ENCODE data around the gene SH3D21.

Gene SH3D21

GRCh38 chr1:36342426-36343185 lies 36.4 kb downstream of the SH3D21 start:
- peak; percentile 70 for TF ChIP-seq CTCF (IDR thresholded peaks at IDR 0.05; ENCODE audit: low read depth, low read length)
- no peak for DNase-seq (ENCODE audit: extremely low read depth, low read depth)

GRCh38 chr1:36343651-36344394 lies 37.7 kb downstream of the SH3D21 start:
- no peak for DNase-seq (ENCODE audit: extremely low read depth, low read depth)

GRCh38 chr1:36344395-36344680 lies 38.2 kb downstream of the SH3D21 start:
- no peak for DNase-seq (ENCODE audit: extremely low read depth, low read depth)
- TF ChIP-seq CTCF (IDR thresholded peaks at IDR 0.05; ENCODE audit: low read depth, low read length): no peak

More at GRCh38 chr1:36343651-36344394, 37.7 kb downstream of the SH3D21 start:
- no peak for TF ChIP-seq CTCF (IDR thresholded peaks at IDR 0.05; ENCODE audit: low read depth, low read length)

GRCh38 chr1:36345353-36345752 lies 39.2 kb downstream of the SH3D21 start:
- no peak for TF ChIP-seq CTCF (IDR thresholded peaks at IDR 0.05; ENCODE audit: low read depth, low read length)

DNA sequence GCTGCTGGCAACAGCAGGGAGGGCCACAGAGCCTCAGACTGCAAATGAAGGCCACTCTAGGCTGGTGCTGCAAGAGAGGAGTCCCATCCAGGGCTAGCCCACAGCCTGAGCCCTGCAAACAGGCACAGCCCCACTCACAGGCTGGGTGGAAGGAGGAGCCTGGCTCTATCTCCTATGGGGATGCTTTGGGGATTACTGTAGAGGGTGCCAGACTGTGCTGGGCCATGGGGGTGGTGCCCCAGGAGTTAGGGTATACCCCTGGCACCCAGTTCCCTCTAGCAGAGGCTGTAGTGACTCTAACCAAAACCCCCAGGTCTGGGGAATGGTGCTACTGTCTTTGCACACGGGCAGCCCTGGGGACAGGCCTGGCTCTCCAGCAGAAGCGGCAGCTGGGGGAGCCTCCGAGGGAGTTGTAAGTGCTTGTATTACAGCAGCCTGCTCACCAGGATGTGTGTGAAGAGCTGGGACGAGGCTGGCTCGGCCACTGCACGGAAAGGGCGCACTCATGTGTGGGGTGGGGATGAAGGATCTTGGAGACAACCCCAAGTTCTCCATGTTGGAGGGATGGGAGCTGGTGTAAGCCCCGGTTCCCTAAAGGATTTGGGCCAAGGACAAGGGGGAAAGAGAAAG lies 40.7 kb downstream of the SH3D21 start:
- no peak for DNase-seq (ENCODE audit: extremely low read depth, low read depth)
- no peak for TF ChIP-seq CTCF (IDR thresholded peaks at IDR 0.05; ENCODE audit: low read depth, low read length)

More at GRCh38 chr1:36345353-36345752, 39.2 kb downstream of the SH3D21 start:
- no peak for DNase-seq (ENCODE audit: extremely low read depth, low read depth)

DNA sequence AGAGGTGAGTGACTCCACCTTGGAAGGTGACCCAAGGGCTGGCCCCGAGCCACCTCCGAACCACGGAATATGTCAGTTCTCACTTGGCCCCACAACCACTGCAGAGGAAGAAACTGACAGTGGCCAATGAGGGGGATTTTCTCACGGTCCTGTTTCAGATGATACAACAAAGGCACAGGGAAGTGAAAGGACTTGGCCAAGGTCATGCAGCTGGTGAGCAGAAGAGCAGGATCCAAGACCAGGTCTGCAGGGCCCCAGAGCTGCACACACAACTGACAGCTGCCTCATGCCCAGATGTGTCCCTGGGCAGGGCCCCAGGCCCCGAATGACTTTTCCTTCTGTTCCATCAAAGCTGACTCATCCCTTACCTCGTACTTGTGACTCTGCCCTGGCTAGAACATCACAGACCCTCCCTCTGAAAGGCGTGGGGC lies 43.1 kb downstream of the SH3D21 start:
- DNase-seq (ENCODE audit: extremely low read depth, low read depth): no peak
- no peak for TF ChIP-seq CTCF (IDR thresholded peaks at IDR 0.05; ENCODE audit: low read depth, low read length)

- TF ChIP-seq CTCF (IDR thresholded peaks at IDR 0.05; ENCODE audit: low read depth, low read length): no peak
- no peak for DNase-seq (ENCODE audit: extremely low read depth, low read depth)
Measured at GRCh38 chr1:36349839-36350238, 43.7 kb downstream of the SH3D21 start.
